HL-60 (cell line): ENCODE data around the gene CYS1.

Source experiments
- GABPA ChIP-seq: IDR thresholded peaks from 2 replicates; pipeline ENCODE4 v1.6.1; 2012; ENCODE audit warnings: low read depth
- POLR2AphosphoS5 ChIP-seq: IDR thresholded peaks from 2 replicates; pipeline ENCODE4 v1.6.1; 2012; ENCODE audit warnings: low read depth
- SPI1 ChIP-seq: IDR thresholded peaks from 2 replicates; pipeline ENCODE4 v1.6.1; 2012; ENCODE audit warnings: low read depth, mild to moderate bottlenecking, borderline replicate concordance
- TF ChIP-seq, protein P1 (sequence below): IDR thresholded peaks from one replicate; pipeline ENCODE4 v1.5.1; 2011; ENCODE audit warnings: low read length, control low read depth, inconsistent platforms; ENCODE audit not compliant: insufficient read depth
- TF ChIP-seq, protein P2 (sequence below): IDR thresholded peaks from 2 replicates; pipeline ENCODE4 v1.6.1; 2012; ENCODE audit warnings: low read depth; ENCODE audit not compliant: insufficient replicate concordance

DNA sequence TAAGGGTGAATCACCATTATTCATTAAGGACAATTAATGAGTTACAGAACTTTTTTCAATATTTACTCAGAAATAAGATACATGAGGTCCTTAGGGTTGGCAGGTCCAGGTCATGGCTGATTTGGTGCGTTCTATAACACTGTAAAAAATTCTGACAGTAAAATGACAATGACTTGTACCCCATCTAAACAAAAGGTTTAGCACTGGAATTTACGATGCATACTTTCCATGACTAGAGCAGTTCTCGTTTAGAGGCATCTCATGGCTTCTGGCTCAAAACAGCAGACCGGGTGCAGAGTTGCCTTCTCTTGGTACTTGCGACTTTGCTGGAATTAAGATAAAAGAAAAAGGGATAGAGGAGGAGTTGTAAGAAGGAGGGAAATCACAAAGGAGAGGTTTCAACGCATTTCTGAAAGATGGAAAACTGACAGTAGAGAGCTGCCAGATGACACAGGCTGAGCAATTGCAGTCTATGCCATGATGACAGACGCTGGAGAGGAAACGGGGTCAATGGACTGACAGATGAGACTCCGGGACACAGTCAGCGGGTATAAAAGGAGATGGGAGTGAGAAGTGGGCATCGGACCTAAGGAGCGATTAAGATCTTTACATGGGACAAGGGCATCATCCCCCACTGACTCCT, 4.1 kb upstream of the CYS1 start:
- TF ChIP-seq GABPA, result no peak
- TF ChIP-seq, protein P1, sequence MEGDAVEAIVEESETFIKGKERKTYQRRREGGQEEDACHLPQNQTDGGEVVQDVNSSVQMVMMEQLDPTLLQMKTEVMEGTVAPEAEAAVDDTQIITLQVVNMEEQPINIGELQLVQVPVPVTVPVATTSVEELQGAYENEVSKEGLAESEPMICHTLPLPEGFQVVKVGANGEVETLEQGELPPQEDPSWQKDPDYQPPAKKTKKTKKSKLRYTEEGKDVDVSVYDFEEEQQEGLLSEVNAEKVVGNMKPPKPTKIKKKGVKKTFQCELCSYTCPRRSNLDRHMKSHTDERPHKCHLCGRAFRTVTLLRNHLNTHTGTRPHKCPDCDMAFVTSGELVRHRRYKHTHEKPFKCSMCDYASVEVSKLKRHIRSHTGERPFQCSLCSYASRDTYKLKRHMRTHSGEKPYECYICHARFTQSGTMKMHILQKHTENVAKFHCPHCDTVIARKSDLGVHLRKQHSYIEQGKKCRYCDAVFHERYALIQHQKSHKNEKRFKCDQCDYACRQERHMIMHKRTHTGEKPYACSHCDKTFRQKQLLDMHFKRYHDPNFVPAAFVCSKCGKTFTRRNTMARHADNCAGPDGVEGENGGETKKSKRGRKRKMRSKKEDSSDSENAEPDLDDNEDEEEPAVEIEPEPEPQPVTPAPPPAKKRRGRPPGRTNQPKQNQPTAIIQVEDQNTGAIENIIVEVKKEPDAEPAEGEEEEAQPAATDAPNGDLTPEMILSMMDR, result no peak
- TF ChIP-seq POLR2AphosphoS5, result no peak
- TF ChIP-seq, protein P2, sequence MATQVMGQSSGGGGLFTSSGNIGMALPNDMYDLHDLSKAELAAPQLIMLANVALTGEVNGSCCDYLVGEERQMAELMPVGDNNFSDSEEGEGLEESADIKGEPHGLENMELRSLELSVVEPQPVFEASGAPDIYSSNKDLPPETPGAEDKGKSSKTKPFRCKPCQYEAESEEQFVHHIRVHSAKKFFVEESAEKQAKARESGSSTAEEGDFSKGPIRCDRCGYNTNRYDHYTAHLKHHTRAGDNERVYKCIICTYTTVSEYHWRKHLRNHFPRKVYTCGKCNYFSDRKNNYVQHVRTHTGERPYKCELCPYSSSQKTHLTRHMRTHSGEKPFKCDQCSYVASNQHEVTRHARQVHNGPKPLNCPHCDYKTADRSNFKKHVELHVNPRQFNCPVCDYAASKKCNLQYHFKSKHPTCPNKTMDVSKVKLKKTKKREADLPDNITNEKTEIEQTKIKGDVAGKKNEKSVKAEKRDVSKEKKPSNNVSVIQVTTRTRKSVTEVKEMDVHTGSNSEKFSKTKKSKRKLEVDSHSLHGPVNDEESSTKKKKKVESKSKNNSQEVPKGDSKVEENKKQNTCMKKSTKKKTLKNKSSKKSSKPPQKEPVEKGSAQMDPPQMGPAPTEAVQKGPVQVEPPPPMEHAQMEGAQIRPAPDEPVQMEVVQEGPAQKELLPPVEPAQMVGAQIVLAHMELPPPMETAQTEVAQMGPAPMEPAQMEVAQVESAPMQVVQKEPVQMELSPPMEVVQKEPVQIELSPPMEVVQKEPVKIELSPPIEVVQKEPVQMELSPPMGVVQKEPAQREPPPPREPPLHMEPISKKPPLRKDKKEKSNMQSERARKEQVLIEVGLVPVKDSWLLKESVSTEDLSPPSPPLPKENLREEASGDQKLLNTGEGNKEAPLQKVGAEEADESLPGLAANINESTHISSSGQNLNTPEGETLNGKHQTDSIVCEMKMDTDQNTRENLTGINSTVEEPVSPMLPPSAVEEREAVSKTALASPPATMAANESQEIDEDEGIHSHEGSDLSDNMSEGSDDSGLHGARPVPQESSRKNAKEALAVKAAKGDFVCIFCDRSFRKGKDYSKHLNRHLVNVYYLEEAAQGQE, result no peak
- no peak for TF ChIP-seq SPI1
